Cardiac septum (tissue), 1 donor: ENCODE measurements around the gene EP300. TPM values are rescaled to one million over a fixed set of nuclear protein-coding genes. Genes with fewer than 3 reads are reported as not detected.

Source experiments
- DNase-seq: peaks from one replicate; pipeline ENCODE4 v3.0.0-alpha.2; 2020; ENCODE audit warnings: low spot score
- intact Hi-C: fragments of 100-400 bp; cut with DNase I; formaldehyde crosslinking; loops from one replicate; pipeline ENCODE4 v1.14.0; 2022
- total RNA-seq: library from RNA; stranded (reverse); fragmentation: NEBNext Ultra II Directional; extraction: Animal tissue kit (Norgen Biotek cat#: 25700); gene quantifications from one replicate; pipeline ENCODE4 v1.2.1, GENCODE V29; 2021
- donor health status: DM: no; HTN: no; CAD: no.

EP300 gene
- total RNA-seq, 1 donor from 2014 or later, result 35.4 TPM

DNA sequence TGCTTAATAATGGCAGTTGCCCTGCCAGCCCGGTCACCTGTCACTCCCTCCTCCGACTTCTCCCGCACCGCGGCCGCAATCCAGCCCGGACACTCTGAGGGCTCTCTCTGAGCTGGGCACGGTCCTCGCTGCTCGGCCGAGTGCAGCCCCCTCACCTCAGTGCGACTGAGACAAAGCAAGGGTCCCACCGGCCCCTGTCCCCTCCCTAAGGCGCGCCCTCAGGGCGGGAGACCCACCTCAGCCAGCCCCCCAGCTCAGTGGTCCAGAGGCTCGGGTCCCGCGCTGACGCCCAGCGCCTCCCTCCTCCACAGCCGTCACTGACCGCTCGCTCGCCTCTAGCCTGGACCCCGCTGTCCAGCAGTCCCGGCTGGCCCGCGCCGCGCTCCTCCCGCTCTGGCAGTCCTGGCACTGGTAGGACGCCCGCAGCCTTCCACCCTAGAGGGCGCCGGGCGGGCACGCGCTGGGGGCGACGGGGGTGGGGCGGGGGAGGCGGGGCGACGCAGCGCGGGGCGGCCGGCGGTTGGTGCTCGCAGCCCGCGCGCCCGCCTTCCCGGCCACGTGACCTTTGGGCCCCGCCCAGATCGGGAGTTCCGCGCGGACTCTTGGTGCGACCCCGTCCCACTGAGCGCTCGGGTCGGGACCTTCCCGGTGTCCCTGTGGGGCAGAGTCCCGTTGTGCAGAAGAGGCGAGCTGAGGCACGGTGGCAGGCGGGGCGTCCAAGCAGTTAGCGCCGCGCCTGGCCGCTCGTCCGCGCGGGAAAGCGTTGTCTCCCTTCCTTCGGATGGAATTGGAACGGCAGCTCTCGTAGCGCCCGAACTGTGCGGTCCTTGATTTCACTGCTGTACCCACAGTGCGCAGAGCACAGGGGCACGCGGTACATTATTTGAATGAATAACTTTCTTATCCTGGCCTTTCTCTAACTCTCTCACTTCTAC is 104.9 kb downstream of the EP300 start:
- intact Hi-C loops, result no loop called here
- DNase-seq, result peak; percentile 92

DNA sequence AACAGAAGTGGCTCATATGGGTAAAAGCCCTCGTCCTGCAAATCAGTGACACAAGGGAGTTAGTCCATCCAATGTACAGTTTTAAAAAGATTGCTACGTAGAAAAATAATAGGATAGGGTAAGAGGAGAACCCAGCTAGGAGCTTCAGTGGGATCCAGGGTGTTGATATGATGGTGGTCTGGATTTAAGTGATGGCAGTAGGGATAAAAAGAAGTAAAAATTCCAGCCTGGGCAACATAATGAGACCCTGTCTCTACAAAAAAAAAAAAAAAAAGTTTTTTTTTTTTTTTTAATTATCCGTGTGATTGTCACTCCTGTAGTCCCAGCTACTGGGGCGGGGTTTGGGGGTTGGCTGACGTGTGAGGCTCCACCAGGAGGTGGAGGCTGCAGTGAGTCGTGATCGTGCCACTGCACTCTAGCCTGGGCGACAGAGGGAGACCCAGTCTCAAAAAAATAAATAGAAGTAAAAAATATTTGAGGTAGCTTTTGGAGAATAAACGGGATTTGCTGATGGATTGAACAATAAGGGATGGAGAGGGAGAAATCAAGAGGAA is 105.7 kb downstream of the EP300 start:
- no peak for DNase-seq
- intact Hi-C loops, result no loop called here

DNA sequence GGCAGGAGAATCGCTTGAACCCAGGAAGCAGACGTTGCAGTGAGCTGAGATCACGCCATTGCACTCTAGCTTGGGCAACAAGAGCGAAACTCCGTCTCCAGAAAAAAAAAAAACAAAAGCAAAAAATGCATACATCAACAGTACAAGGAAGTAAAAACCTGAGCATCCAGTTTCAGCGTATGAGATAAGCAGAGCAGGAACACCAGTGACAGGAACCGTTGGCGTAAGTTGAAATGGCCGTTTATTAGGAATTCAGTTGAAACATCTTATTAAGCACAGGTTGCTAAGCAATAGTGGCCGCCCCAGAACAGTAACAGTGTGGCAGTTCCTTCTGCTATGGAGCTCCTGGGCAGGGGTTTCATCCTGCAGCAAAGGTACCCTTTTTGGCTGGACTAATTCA is 108.7 kb downstream of the EP300 start:
- intact Hi-C loops, result no loop called here
- DNase-seq, result no peak

DNA sequence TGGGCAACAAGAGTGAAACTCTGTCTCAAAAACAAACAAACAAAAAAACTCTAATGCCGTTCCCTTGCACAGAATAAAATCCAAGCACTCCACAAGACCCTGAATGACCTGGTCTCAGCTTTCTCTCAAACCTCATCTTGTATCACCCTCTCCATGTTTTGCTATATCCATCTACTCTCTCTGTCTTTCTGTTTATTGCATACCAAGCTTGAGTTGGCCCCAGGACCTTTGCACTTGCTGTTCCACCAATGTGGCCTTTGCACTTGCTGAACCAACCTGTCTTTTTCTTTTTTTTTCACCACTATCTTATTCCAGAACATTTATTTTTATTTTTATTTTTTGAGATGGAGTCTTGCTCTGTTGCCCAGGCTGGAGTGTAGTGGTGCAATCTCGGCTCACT is 110.7 kb downstream of the EP300 start:
- no peak for DNase-seq
- intact Hi-C loops, result no loop called here

DNA sequence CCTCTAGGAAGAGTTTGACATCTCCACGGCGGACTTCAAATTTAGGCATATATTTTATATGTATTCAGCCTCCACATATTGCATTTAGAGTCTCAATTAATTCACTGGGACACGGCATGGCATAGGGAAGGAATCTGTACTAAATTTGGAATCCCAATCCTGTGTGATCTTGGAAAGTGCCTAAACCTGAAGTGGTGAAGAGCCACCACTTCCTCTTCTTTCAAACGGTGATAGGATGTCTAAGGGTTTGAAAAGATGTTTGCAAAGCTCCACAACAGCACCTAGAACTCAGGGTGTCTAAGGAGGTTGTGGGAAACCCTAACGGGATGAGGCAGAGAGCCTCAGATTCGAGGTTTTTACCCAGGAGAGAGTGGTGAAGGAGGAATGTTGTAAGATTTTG is 111.7 kb downstream of the EP300 start:
- DNase-seq, result no peak
- intact Hi-C loops, result no loop called here

DNA sequence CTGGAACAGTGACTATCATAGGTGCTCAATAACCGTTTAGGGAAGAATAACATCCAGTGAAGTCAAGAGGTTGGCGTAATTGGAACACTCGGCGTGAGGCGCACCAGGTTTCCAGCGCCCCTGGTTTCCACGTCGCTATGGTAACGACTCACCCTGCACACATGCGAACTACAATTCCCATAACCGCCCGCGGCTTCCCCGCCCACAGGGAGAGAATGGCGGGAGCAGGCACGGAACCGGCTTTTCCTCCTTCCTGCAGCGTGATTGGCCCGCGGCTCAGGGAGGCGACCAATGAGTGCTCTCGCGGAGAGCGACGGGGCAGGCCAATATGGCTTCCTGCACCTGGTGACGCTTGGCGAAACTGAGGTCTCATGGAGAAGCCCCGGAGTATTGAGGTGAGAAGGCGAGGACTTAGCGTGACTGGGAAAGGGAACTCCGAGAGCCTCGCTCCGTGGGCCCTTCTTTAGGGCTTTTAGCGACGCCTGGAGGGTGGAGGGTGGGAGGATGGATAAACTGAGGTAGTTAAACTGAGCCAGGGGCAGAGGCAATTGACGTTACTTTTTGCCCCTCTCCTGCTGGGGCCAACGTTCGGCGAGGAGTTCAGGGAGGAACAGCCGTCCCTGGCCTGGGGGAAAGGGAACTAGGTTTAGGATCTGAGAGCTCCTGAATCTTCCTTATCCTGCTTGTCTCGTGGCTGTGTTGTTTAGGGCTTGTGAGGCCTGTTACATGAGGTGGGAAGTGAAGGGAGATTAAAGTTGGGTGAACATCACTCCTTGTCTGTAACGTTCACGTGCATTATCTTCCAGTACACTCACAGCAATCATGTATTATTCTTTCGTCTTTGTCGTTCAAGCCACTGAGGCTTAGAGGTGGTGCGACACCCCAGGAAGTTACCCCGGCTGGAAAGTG is 112.9 kb downstream of the EP300 start, which contains the start of gene L3MBTL2:
Gene L3MBTL2 (plus strand): TSS at position 321 of the 909 bp plus-strand sequence. CDS start 51 bp downstream, at position 372.
- DNase-seq, result peak; percentile 99
- intact Hi-C loops, result loop anchor here (5.0 kb wide), 1 partner anchor 82 kb away; the partner anchor contains the start of gene RANGAP1

DNA sequence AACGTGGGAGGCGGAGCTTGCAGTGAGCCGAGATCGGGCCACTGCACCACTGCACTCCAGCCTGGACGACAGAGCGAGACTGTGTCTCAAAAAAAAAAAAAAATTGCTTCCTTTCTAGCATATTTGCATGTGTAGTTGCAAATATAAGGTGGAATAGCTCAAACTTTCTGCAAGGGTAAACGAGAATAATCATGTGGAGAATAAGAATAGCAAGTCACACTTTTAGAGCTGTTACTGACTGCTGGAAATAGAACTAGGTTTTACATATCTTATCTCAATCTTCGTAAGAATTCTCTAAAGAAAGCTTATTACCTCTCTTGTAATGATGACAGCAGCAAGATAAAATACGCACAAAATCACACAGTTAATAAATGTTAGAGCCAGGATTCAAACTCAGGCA is 114.3 kb downstream of the EP300 start:
- no peak for DNase-seq
- intact Hi-C loops, result loop anchor here (5.0 kb wide), 1 partner anchor 81 kb away; the partner anchor contains the start of gene RANGAP1

DNA sequence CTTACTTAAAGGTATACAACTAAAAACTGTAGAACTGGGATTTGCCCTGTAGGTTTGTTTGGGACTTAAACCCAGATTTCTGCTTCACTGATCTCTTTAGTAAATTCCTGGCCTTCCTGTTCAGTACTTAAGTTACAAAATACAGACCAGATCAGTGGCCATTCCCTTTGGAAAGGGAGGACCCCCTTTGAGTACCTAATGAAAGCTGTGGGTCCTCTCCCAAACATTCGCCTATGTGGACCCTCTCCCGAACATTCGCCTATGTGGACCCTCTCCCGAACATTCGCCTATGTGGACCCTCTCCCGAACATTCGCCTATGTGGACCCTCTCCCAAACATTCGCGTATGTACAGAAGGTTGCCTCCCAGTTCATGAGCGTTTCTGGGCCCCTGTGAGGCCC is 123.0 kb downstream of the EP300 start:
- intact Hi-C loops, result no loop called here
- no peak for DNase-seq

DNA sequence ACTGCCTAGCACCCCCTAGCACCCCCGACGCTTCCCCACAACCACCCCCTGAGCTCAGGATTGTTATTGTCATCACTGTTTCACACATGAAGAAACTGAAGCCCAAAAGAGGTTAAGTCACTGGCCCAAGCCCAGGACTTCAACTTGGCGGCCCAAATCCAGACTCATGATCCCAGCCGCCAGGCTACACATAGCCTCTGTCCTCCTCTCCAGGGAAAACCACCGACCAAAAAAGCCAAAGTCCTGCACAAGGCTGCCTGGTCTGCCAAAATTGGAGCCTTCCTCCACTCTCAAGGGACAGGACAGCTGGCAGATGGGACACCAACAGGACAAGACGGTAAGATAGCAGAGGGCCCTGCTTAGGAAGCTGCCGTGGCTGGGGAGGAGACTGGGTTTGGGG is 123.5 kb downstream of the EP300 start:
- no peak for DNase-seq
- intact Hi-C loops, result no loop called here

DNA sequence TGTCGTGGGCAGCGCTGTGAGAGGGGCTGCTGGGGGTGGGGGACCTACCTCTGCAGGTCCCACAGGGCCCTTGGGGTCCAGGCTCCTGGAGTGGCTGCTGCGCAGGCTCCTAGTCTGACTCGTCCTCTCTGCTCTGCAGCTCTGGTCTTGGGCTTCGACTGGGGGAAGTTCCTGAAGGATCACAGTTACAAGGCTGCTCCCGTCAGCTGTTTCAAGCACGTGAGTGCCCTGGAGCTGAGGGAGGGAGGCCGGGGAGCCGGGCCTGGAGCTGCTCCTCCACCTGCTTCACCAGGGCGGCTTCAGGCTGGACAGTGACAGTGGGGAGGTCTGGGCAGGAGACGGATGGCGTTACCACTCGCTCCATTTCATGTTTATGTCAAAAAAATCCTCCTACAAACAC is 124.6 kb downstream of the EP300 start:
- intact Hi-C loops, result no loop called here
- no peak for DNase-seq

DNA sequence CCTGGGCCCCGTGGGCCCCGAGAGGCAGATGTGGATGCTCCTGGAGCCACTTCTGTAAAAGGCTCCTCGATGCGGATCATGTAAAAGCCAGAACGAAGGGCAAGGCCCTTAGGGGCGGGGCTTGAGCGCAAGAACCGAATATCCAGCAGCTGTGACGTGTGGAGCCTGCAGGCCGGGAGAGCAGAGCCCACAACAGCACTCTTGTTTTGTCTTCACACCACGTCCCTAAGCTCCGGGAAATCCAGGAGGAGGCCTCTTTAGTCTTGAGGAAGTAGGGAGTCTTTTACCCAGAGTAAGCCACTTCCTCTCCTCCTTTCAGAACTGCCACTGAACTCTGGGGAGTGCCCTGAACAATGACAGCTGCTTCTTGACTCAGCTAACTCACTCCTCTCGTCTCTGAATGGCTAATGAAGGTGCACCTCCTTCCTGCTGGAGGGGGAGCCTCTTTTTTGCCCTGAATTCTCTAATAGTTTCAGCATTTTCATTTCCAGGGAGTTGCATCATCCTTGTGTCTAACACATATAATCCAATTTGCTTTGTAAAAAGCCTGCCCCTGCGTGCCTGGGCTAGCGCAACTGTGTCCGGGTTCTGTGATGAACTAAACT is 125.3 kb downstream of the EP300 start:
- intact Hi-C loops, result no loop called here

DNA sequence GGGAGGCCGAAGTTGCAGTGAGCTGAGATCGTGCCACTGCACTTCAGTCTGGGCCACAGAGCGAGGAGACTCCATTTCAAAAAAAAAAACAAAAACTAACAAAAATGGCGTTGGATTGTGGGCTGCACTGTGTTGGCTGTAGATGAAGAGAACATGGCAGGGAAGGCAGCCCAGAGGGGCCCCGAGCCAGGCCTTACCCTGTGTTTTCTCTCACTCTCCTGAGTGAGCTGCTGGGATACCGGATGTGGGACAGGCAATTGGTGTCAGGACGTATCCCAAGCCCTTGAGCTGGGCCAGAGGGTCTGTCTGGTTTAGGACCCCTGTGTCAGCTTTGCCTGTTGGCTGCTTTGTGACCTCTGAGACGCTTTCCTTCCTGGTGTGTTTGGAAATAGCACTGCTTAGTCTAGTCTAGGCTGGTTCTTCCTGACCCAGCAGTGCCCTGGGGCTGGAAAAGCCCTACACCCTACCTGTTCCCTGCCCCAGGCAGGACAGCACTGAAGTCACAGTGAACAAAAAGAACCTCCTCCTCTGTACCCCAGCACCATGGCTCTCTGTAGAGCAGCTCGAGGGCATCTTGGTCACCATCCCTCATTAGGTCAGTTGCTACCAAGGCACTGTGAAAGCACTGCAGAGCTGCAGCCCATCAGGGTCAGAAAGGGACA is 130.6 kb downstream of the EP300 start:
- intact Hi-C loops, result no loop called here
- DNase-seq, result no peak

More for the DNA sequence above, 125.3 kb downstream of the EP300 start:
- DNase-seq, result peak; percentile 81

DNA sequence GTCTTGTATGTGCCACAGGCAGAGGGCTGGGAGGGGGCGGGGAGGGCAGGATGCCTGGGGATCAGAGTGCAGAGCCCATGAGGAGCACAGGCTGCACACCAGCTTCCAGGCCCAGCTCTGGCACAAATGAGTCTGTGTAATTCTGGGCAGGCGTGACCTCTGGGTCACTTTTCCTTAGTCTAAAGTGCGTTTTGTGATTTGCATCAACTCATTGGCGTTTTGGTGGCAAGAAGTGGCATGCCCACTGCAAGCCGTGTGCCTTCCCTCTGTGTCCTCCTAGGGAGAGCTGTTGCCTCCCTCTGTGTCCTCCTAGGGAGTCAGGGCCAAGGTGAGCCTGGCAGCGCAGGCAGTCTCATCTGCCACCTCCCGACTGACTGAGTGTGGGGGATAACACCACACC is 131.1 kb downstream of the EP300 start:
- intact Hi-C loops, result no loop called here
- DNase-seq, result no peak

DNA sequence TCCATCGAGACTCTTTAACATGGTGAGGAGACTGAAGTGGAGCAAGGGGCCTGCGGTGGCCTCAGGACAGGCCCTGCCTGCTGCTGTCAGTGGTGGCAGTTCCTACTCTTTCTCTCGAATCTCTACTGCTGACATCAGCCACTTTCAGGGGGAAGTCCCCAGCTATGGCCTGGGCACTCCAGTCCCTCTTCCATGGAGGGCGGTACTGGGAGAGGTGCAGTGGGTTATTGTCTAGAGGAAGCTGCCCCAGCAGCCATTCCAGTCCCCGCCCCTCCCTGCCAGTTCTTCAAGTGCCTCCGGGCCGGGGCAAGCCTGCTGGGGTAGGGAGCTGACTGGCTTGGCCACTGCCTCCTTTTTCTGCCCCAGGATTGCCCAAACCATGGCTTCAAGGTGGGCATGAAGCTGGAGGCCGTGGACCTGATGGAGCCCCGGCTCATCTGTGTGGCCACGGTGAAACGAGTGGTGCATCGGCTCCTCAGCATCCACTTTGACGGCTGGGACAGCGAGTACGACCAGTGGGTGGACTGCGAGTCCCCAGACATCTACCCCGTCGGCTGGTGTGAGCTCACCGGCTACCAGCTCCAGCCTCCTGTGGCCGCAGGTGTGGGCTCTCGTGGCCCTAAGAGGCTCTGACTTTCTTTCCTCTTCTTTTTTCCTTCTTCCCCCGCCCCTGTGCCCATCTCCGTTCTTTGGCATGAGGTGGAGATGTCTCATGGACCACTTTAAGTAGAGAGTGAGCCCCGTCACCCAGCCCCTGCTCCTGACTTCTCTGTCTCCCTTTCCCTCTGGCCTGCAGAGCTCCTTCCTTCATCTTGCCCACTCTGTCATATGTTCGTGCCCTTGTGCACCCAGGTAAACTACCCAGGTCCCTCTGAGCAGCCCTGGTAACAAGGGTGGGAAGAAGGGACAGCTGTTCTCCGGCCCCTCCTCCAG is 134.6 kb downstream of the EP300 start:
- DNase-seq, result no peak
- intact Hi-C loops, result no loop called here

DNA sequence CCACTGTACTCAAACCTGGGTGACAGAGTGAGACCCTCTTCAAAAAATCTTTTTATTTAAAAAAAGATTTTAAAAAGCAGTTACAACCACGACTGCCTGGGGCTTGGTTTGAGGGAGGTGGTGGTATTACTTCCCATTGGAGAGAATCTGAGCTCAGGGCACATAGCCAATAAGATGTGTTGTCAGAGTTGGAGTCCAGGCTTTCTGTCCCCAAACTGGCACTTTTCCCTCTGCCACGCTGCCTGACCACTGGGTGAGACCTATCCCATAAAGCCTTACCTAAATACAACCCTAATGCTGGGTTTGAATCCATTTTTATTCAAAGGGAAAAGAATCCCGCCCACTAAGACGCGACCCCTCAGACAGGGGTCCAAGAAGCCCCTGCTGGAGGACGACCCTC is 136.8 kb downstream of the EP300 start:
- no peak for DNase-seq
- intact Hi-C loops, result no loop called here
